GM18499 (cell line): ENCODE data around the gene ZNF618.
"Not testable (repeated sequence)": the region's sequence is repeated elsewhere in the genome, so short reads cannot be mapped to it uniquely, and the experiment has no call there.

Source experiments
- ATAC-seq: cut with Tn5 transposase; IDR thresholded peaks from one replicate; pipeline ENCODE4 v1.9.1; 2021; ENCODE audit warnings: moderate number of reproducible peaks; ENCODE audit not compliant: insufficient read depth, unreplicated experiment

The ZNF618 gene

GRCh38 chr9:113984639-113985380 lies 108.7 kb downstream of the ZNF618 start:
- ATAC-seq: no peak

GRCh38 chr9:113985968-113986585 lies 110.0 kb downstream of the ZNF618 start:
- no peak for ATAC-seq

GRCh38 chr9:113986931-113987330 lies 110.8 kb downstream of the ZNF618 start:
- ATAC-seq: no peak

GRCh38 chr9:113987526-113987925 lies 111.4 kb downstream of the ZNF618 start:
- ATAC-seq: no peak

- no peak for ATAC-seq
Observed at GRCh38 chr9:113988385-113989016, 112.4 kb downstream of the ZNF618 start.

GRCh38 chr9:113989017-113989713 lies 113.1 kb downstream of the ZNF618 start:
- no peak for ATAC-seq

GRCh38 chr9:113989714-113990569 lies 113.8 kb downstream of the ZNF618 start:
- ATAC-seq: no peak

GRCh38 chr9:113990570-113990907 lies 114.4 kb downstream of the ZNF618 start:
- no peak for ATAC-seq

GRCh38 chr9:113990975-113991471 lies 114.9 kb downstream of the ZNF618 start:
- no peak for ATAC-seq

- no peak for ATAC-seq
Observed at GRCh38 chr9:113991714-113992113, 115.6 kb downstream of the ZNF618 start.

GRCh38 chr9:113992276-113992951 lies 116.3 kb downstream of the ZNF618 start:
- ATAC-seq: no peak

- ATAC-seq: no peak
Observed at GRCh38 chr9:113992994-113993393, 116.9 kb downstream of the ZNF618 start.

GRCh38 chr9:113993838-113994540 lies 117.9 kb downstream of the ZNF618 start:
- no peak for ATAC-seq

- ATAC-seq: no peak
Observed at GRCh38 chr9:113995401-113995800, 119.3 kb downstream of the ZNF618 start.

GRCh38 chr9:113995963-113996362 lies 119.9 kb downstream of the ZNF618 start:
- no peak for ATAC-seq

- ATAC-seq: no peak
Observed at GRCh38 chr9:113996531-113997001, 120.5 kb downstream of the ZNF618 start.

GRCh38 chr9:113997064-113997463 lies 121.0 kb downstream of the ZNF618 start:
- ATAC-seq: not testable (repeated sequence)

- no peak for ATAC-seq
Observed at GRCh38 chr9:113997610-113998009, 121.5 kb downstream of the ZNF618 start.

- ATAC-seq: no peak
Observed at GRCh38 chr9:113998114-113998513, 122.0 kb downstream of the ZNF618 start.
